ENCODE measurements around the gene ZNF577. TPM values are rescaled to one million over a fixed set of nuclear protein-coding genes. Genes with fewer than 3 reads are reported as not detected.

Gene ZNF577
- total and polyA plus RNA-seq, 2 of the 13 experiments (the other 11 are each of a cell fraction or from before 2014, with no cell fraction given) = 5.7 to 7.6 TPM

GRCh38 chr19:51904331-51905165 lies 16.8 kb upstream of the ZNF577 start, which contains the start of gene ZNF649 (continued):
- TF ChIP-seq, protein P1, sequence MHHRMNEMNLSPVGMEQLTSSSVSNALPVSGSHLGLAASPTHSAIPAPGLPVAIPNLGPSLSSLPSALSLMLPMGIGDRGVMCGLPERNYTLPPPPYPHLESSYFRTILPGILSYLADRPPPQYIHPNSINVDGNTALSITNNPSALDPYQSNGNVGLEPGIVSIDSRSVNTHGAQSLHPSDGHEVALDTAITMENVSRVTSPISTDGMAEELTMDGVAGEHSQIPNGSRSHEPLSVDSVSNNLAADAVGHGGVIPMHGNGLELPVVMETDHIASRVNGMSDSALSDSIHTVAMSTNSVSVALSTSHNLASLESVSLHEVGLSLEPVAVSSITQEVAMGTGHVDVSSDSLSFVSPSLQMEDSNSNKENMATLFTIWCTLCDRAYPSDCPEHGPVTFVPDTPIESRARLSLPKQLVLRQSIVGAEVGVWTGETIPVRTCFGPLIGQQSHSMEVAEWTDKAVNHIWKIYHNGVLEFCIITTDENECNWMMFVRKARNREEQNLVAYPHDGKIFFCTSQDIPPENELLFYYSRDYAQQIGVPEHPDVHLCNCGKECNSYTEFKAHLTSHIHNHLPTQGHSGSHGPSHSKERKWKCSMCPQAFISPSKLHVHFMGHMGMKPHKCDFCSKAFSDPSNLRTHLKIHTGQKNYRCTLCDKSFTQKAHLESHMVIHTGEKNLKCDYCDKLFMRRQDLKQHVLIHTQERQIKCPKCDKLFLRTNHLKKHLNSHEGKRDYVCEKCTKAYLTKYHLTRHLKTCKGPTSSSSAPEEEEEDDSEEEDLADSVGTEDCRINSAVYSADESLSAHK (CRISPR knock-in tag; IDR thresholded peaks at IDR 0.05; ENCODE audit: borderline replicate concordance) = no peak
- TF ChIP-seq POLR2G (IDR thresholded peaks at IDR 0.05; ENCODE audit: low read depth, low read length) = peak; percentile 69
- TF ChIP-seq ETS1 (CRISPR knock-in tag; IDR thresholded peaks at IDR 0.05) = no peak
- 0 out of 2 replicates have a peak, but pooled peaks have one; percentile 17 for TF ChIP-seq ZNF343 (CRISPR knock-in tag; IDR thresholded peaks at IDR 0.05)
- TF ChIP-seq SRSF9 (IDR thresholded peaks at IDR 0.05; ENCODE audit: borderline replicate concordance, insufficient read depth, low read depth, low read length, poor library complexity, severe bottlenecking) = no peak
- no peak for TF ChIP-seq ZNF484 (CRISPR knock-in tag; IDR thresholded peaks at IDR 0.05; ENCODE audit: borderline replicate concordance, low read depth)
- no peak for TF ChIP-seq ZNF317 (CRISPR knock-in tag; IDR thresholded peaks at IDR 0.05)
- TF ChIP-seq TCF12 (IDR thresholded peaks at IDR 0.05) = no peak
- TF ChIP-seq TCF12 (CRISPR knock-in tag; IDR thresholded peaks at IDR 0.05) = no peak
- no peak for TF ChIP-seq MZF1 (CRISPR knock-in tag; IDR thresholded peaks at IDR 0.05; ENCODE audit: borderline replicate concordance)
- 0 out of 2 replicates have a peak, but pooled peaks have one; percentile 62 for TF ChIP-seq ZNF543 (CRISPR knock-in tag; IDR thresholded peaks at IDR 0.05)
- TF ChIP-seq ZNF724P (CRISPR knock-in tag; IDR thresholded peaks at IDR 0.05; ENCODE audit: borderline replicate concordance) = no peak
- no peak for TF ChIP-seq ZBTB34 (CRISPR knock-in tag; IDR thresholded peaks at IDR 0.05)
- no peak for TF ChIP-seq GPN1 (CRISPR knock-in tag; IDR thresholded peaks at IDR 0.05; ENCODE audit: borderline replicate concordance)
- TF ChIP-seq, protein P2, sequence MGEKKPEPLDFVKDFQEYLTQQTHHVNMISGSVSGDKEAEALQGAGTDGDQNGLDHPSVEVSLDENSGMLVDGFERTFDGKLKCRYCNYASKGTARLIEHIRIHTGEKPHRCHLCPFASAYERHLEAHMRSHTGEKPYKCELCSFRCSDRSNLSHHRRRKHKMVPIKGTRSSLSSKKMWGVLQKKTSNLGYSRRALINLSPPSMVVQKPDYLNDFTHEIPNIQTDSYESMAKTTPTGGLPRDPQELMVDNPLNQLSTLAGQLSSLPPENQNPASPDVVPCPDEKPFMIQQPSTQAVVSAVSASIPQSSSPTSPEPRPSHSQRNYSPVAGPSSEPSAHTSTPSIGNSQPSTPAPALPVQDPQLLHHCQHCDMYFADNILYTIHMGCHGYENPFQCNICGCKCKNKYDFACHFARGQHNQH (CRISPR knock-in tag; IDR thresholded peaks at IDR 0.05) = 0 out of 2 replicates have a peak, but pooled peaks have one; percentile 16
- TF ChIP-seq ZNF224 (CRISPR knock-in tag; IDR thresholded peaks at IDR 0.05) = no peak
- TF ChIP-seq, protein P3, sequence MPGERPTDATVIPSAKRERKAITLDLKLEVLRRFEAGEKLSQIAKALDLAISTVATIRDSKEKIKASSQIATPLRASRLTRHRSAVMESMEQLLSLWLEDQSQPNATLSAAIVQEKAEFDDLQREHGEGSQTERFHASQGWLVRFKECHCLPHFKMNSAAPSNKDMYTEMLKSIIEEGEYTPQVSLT (CRISPR knock-in tag; IDR thresholded peaks at IDR 0.05; ENCODE audit: borderline replicate concordance, low read depth) = no peak
- no peak for TF ChIP-seq NRL (CRISPR knock-in tag; IDR thresholded peaks at IDR 0.05; ENCODE audit: borderline replicate concordance)
- TF ChIP-seq HNRNPL (IDR thresholded peaks at IDR 0.05; ENCODE audit: low read depth, low read length) = no peak
- TF ChIP-seq ATF7-NPFF (CRISPR knock-in tag; IDR thresholded peaks at IDR 0.05; ENCODE audit: low read depth) = peak; percentile 32; the same call in 1 of the 2 replicates
